Keratinocyte (primary cell): Measurements from ENCODE around the gene HYPK.

Source experiments
- EZH2 ChIP-seq: IDR thresholded peaks from one replicate; pipeline ENCODE4 v1.6.1; 2012; ENCODE audit warnings: inconsistent platforms, mild to moderate bottlenecking, low read length, moderate library complexity
- TF ChIP-seq, protein P1 (sequence below), 3 experiments: IDR thresholded peaks in 1 of 3; conservative IDR thresholded peaks in 1 of 3; optimal IDR thresholded peaks in 1 of 3; 2 replicates in 2 of 3; 3 replicates in 1 of 3; pipeline versions ENCODE3 to v1.5.1; 2011; ENCODE audit warnings: low read length in 3 of 3, mild to moderate bottlenecking in 3 of 3, moderate library complexity in 2 of 3, control low read depth in 1 of 3, inconsistent platforms in 1 of 3; ENCODE audit not compliant: insufficient read depth in 2 of 3; ENCODE audit errors: extremely low read depth in 1 of 3

DNA sequence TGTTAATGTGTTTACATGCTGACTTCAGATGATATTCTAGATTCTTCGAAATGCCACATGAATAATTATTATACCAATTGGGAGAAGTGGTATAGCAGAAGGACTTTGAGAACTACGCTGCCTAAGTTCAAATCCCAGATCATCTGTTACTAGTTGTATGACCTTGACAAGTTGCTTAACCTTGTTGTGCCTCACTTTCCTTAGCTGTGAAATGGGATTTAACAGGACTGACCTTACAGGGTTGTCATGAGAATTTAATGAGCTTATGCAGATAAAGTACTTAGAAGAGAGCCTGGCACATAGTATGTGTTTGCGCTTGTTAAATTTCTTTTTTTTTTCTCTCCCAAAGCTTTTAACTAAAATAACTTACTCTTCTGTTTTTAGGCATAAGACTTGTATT, 50.9 kb downstream of the HYPK start:
- TF ChIP-seq, protein P1, sequence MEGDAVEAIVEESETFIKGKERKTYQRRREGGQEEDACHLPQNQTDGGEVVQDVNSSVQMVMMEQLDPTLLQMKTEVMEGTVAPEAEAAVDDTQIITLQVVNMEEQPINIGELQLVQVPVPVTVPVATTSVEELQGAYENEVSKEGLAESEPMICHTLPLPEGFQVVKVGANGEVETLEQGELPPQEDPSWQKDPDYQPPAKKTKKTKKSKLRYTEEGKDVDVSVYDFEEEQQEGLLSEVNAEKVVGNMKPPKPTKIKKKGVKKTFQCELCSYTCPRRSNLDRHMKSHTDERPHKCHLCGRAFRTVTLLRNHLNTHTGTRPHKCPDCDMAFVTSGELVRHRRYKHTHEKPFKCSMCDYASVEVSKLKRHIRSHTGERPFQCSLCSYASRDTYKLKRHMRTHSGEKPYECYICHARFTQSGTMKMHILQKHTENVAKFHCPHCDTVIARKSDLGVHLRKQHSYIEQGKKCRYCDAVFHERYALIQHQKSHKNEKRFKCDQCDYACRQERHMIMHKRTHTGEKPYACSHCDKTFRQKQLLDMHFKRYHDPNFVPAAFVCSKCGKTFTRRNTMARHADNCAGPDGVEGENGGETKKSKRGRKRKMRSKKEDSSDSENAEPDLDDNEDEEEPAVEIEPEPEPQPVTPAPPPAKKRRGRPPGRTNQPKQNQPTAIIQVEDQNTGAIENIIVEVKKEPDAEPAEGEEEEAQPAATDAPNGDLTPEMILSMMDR (optimal IDR thresholded peaks at IDR 0.05 in 1 of 3, IDR thresholded peaks at IDR 0.05 in 1 of 3, conservative IDR thresholded peaks at IDR 0.05 in 1 of 3; ENCODE audit: extremely low read depth in 1 of 3, insufficient read depth in 2 of 3, low read length in 3 of 3): no peak
- TF ChIP-seq EZH2: no peak
